Astrocyte (in vitro differentiated cells and primary cell): ENCODE results near the gene PRKG1. TPM values are rescaled to one million over a fixed set of nuclear protein-coding genes. Genes with fewer than 3 reads are reported as not detected.
A peak's percentile ranks its signal among the peaks of the same experiment; 100 is the strongest.

ENCODE experiments used
- DNase-seq: peaks from one replicate; pipeline ENCODE4 v3.0.0-alpha.2; 2010; ENCODE audit warnings: low read depth
- FAIRE-seq: peaks from 2 replicates; lab custom pipeline; 2011; peaks lifted over from hg19 to GRCh38; lab: Jason Lieb, UNC
- H2AFZ ChIP-seq: 2 replicates; pipeline ENCODE4 v1.6.0; 2012; ENCODE audit warnings: low read depth, low read length, inconsistent platforms
- H3K27ac ChIP-seq: 2 replicates; pipeline ENCODE4 v1.5.1; 2011; ENCODE audit warnings: low read depth, low read length, inconsistent platforms
- H3K27me3 ChIP-seq: 2 replicates; pipeline ENCODE4 v1.6.0; 2011; ENCODE audit warnings: low read length, inconsistent platforms; ENCODE audit not compliant: insufficient read depth
- H3K36me3 ChIP-seq: 2 replicates; pipeline ENCODE4 v1.5.1; 2011; ENCODE audit warnings: low read length, inconsistent platforms; ENCODE audit not compliant: insufficient read depth
- H3K4me1 ChIP-seq: 2 replicates; pipeline ENCODE4 v1.5.1; 2011; ENCODE audit warnings: low read length, inconsistent platforms; ENCODE audit not compliant: insufficient read depth
- H3K4me2 ChIP-seq: 2 replicates; pipeline ENCODE4 v1.6.0; 2012; ENCODE audit warnings: low read length, inconsistent platforms
- H3K4me3 ChIP-seq: 2 replicates; pipeline ENCODE4 v1.5.1; 2011; ENCODE audit warnings: low read depth, mild to moderate bottlenecking, low read length, inconsistent platforms; ENCODE audit not compliant: insufficient read depth
- H3K79me2 ChIP-seq: 2 replicates; pipeline ENCODE4 v1.6.0; 2012; ENCODE audit warnings: mild to moderate bottlenecking, low read length, inconsistent platforms; ENCODE audit not compliant: insufficient read depth
- H3K9ac ChIP-seq: 2 replicates; pipeline ENCODE4 v1.6.0; 2012; ENCODE audit warnings: mild to moderate bottlenecking, low read length, inconsistent platforms
- H3K9me3 ChIP-seq: 2 replicates; pipeline ENCODE4 v1.5.1; 2012; ENCODE audit warnings: low read depth, mild to moderate bottlenecking, low read length, inconsistent platforms; ENCODE audit not compliant: insufficient read depth
- H4K20me1 ChIP-seq: 2 replicates; pipeline ENCODE4 v1.6.0; 2012; ENCODE audit warnings: low read length, inconsistent platforms; ENCODE audit not compliant: insufficient read depth
- H3K27ac Mint-ChIP-seq: one replicate; pipeline ENCODE4 v1.8.0; 2021; ENCODE audit warnings: mild to moderate bottlenecking, mixed read lengths; ENCODE audit not compliant: unreplicated experiment
- H3K27me3 Mint-ChIP-seq: one replicate; pipeline ENCODE4 v1.8.0; 2021; ENCODE audit warnings: low read depth, mixed read lengths; ENCODE audit not compliant: unreplicated experiment
- H3K36me3 Mint-ChIP-seq: one replicate; pipeline ENCODE4 v1.8.0; 2021; ENCODE audit warnings: low read depth, mixed read lengths; ENCODE audit not compliant: unreplicated experiment
- H3K4me1 Mint-ChIP-seq: one replicate; pipeline ENCODE4 v1.8.0; 2021; ENCODE audit warnings: low read depth, mixed read lengths; ENCODE audit not compliant: unreplicated experiment
- H3K4me3 Mint-ChIP-seq: one replicate; pipeline ENCODE4 v1.8.0; 2021; ENCODE audit warnings: mild to moderate bottlenecking, moderate library complexity, mixed read lengths; ENCODE audit not compliant: unreplicated experiment
- H3K9me3 Mint-ChIP-seq: one replicate; pipeline ENCODE4 v1.8.0; 2021; ENCODE audit warnings: mild to moderate bottlenecking, mixed read lengths; ENCODE audit not compliant: unreplicated experiment
- CTCF ChIP-seq: IDR thresholded peaks from 2 replicates; pipeline ENCODE4 v1.5.1; 2011; ENCODE audit warnings: low read depth, mild to moderate bottlenecking, inconsistent platforms, low read length, moderate library complexity; ENCODE audit not compliant: insufficient read depth
- EZH2 ChIP-seq: IDR thresholded peaks from 2 replicates; pipeline ENCODE4 v1.6.1; 2012; ENCODE audit warnings: mild to moderate bottlenecking, low read length, inconsistent platforms; ENCODE audit not compliant: insufficient read depth
- total RNA-seq: library from RNA; stranded (reverse); gene quantifications from 2 replicates; pipeline ENCODE4 v1.2.1, GENCODE V29; 2021

Gene PRKG1
- total RNA-seq, 1 donor from 2014 or later, result 3.1 TPM

DNA sequence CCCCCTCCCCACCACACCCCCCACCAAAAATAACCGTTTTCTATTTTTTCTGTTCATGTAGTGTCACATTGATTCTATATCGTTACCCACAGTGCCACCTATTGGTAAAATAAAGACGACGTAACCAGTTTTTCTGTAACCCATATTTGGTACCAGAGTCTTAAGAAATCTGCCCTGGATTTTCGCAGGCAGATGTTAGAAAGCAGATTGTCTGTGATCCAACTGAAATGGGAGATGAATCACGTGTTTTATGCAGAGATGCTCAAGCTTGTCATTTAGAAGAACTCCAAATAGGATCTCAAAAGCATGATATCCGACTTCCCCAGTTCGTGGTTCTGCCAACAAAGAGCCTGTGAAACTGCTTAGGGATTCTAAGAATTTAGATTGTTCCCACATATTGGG is 886.2 kb downstream of the PRKG1 start:
- Mint-ChIP-seq H3K27ac (no peak overlapping the region), H3K4me1 (no peaks in the 10 kb centered on the region), H3K27me3 (peaks cover 2% of the 10 kb centered on the region), H3K9me3 (no peaks in the 10 kb centered on the region), H3K4me3 (no peak overlapping the region), H3K36me3 (no peaks in the 10 kb centered on the region)
- FAIRE-seq (peak; percentile 60), DNase-seq (peak; percentile 8)
- H3K79me2 ChIP-seq, result no peaks in the 10 kb centered on the region
- no peaks in the 10 kb centered on the region for H3K9me3 ChIP-seq
- H3K36me3 ChIP-seq, result no peaks in the 10 kb centered on the region
- H3K9ac ChIP-seq, result no peak overlapping the region
- no peak overlapping the region for H3K4me3 ChIP-seq
- peak; percentile 51 for TF ChIP-seq CTCF
- TF ChIP-seq EZH2, result no peak
- no peaks in the 10 kb centered on the region for H4K20me1 ChIP-seq
- peak overlapping the region; percentile 53 for H3K4me2 ChIP-seq
- no peak overlapping the region for H3K27ac ChIP-seq
- H3K4me1 ChIP-seq, result no peaks in the 10 kb centered on the region
- H3K27me3 ChIP-seq, result no peaks in the 10 kb centered on the region
- peak overlapping the region; percentile 49 for H2AFZ ChIP-seq

- Mint-ChIP-seq H3K27me3 (peaks cover 2% of the 10 kb centered on the region), H3K27ac (no peak overlapping the region), H3K9me3 (no peaks in the 10 kb centered on the region), H3K4me3 (no peak overlapping the region), H3K4me1 (no peaks in the 10 kb centered on the region), H3K36me3 (no peaks in the 10 kb centered on the region)
- H3K4me2 ChIP-seq, result no peak overlapping the region
- H3K27ac ChIP-seq, result no peak overlapping the region
- H3K4me1 ChIP-seq, result no peaks in the 10 kb centered on the region
- TF ChIP-seq EZH2, result no peak
- TF ChIP-seq CTCF, result no peak
- H3K36me3 ChIP-seq, result no peaks in the 10 kb centered on the region
- no peaks in the 10 kb centered on the region for H4K20me1 ChIP-seq
- no peak overlapping the region for H3K4me3 ChIP-seq
- no peak overlapping the region for H2AFZ ChIP-seq
- H3K9ac ChIP-seq, result no peak overlapping the region
- FAIRE-seq (no peak), DNase-seq (no peak)
- H3K79me2 ChIP-seq, result no peaks in the 10 kb centered on the region
- no peaks in the 10 kb centered on the region for H3K9me3 ChIP-seq
- H3K27me3 ChIP-seq, result no peaks in the 10 kb centered on the region
These were observed 887.1 kb downstream of the PRKG1 start for GRCh38 chr10:51961401-51961800.

DNA sequence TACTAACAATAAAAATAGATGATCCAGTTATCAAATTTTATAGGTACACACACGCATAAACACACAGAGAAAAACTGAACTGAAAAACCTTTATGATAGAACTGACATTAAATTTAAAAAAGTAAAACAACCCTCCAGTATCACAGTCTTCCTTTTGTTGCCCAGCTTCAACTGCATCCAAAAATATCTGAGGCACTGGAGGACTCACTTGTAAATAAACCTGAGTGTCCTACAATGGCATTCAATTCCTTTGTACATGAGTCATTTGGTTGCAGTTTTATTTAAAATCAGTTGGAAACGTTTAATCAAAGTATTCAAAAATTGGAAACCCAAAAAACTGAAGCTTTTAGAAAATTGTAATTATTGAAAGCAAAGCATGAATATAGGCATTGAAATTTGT is 890.3 kb downstream of the PRKG1 start:
- no peaks in the 10 kb centered on the region for H4K20me1 ChIP-seq
- DNase-seq (no peak), FAIRE-seq (no peak)
- H2AFZ ChIP-seq, result no peak overlapping the region
- no peak overlapping the region for H3K27ac ChIP-seq
- no peak overlapping the region for H3K9ac ChIP-seq
- TF ChIP-seq CTCF (no peak), EZH2 (no peak)
- Mint-ChIP-seq H3K36me3 (no peaks in the 10 kb centered on the region), H3K27ac (no peak overlapping the region), H3K9me3 (no peaks in the 10 kb centered on the region), H3K4me1 (no peaks in the 10 kb centered on the region), H3K27me3 (peaks cover 2% of the 10 kb centered on the region), H3K4me3 (no peak overlapping the region)
- H3K9me3 ChIP-seq, result no peaks in the 10 kb centered on the region
- no peaks in the 10 kb centered on the region for H3K27me3 ChIP-seq
- H3K4me2 ChIP-seq, result no peak overlapping the region
- H3K36me3 ChIP-seq, result no peaks in the 10 kb centered on the region
- H3K79me2 ChIP-seq, result no peaks in the 10 kb centered on the region
- no peak overlapping the region for H3K4me3 ChIP-seq
- no peaks in the 10 kb centered on the region for H3K4me1 ChIP-seq
